Caco-2 (cell line): ENCODE data around the gene MACROD2. TPM values are rescaled to one million over a fixed set of nuclear protein-coding genes. Genes with fewer than 3 reads are reported as not detected.

Experiments
- BruUV-seq: library from RNA; stranded (reverse); fragments of 400-500 nt; replicated peaks from 2 replicates; lab custom pipeline; 2021; lab: Mats Ljungman, UMichigan
- CTCF ChIA-PET: fragments of 300-600 bp; sonication (Branson Sonifier 250); formaldehyde crosslinking; loops from one replicate; lab custom pipeline; 2022; ENCODE audit warnings: antibody characterized with exemption; lab: Charles Lee
- POLR2A ChIA-PET: fragments of 300-600 bp; sonication (Branson Sonifier 250); formaldehyde crosslinking; loops from one replicate; lab custom pipeline; 2022; ENCODE audit warnings: antibody characterized with exemption; lab: Charles Lee
- DNase-seq, 2 experiments: peaks; one replicate each; pipeline versions ENCODE4 v3.0.0 to v3.0.0-alpha.2; 2020 to 2022
- H3K27me3 ChIP-seq: replicated peaks from 2 replicates; pipeline ENCODE4 v1.6.0; 2011; ENCODE audit warnings: low read length; ENCODE audit not compliant: control insufficient read depth, insufficient read depth
- H3K36me3 ChIP-seq: 2 replicates; pipeline ENCODE4 v1.5.1; 2011; ENCODE audit warnings: low read length; ENCODE audit not compliant: control insufficient read depth, insufficient read depth
- H3K4me1 ChIP-seq: fragments of 250-450 bp; sonication (Bioruptor Pico); 2 replicates; pipeline ENCODE4 v1.5.1; 2020; ENCODE audit warnings: mild to moderate bottlenecking
- H3K4me3 ChIP-seq: 2 replicates; pipeline ENCODE4 v1.5.1; 2011; ENCODE audit warnings: low read depth, mild to moderate bottlenecking, control low read depth, low read length
- H3K9me3 ChIP-seq: fragments of 250-450 bp; sonication (Bioruptor Pico); 2 replicates; pipeline ENCODE4 v1.5.1; 2020; ENCODE audit warnings: mild to moderate bottlenecking, moderate library complexity
- H3K27ac Mint-ChIP-seq: one replicate; pipeline ENCODE4 v1.8.0; 2022; ENCODE audit warnings: mixed read lengths; ENCODE audit not compliant: unreplicated experiment
- H3K27me3 Mint-ChIP-seq: one replicate; pipeline ENCODE4 v1.8.0; 2022; ENCODE audit warnings: mixed read lengths; ENCODE audit not compliant: insufficient read depth, unreplicated experiment
- H3K36me3 Mint-ChIP-seq: one replicate; pipeline ENCODE4 v1.8.0; 2022; ENCODE audit warnings: mild to moderate bottlenecking, mixed read lengths; ENCODE audit not compliant: insufficient read depth, unreplicated experiment
- H3K4me1 Mint-ChIP-seq: one replicate; pipeline ENCODE4 v1.8.0; 2022; ENCODE audit warnings: low read depth, mixed read lengths; ENCODE audit not compliant: unreplicated experiment
- H3K4me3 Mint-ChIP-seq: one replicate; pipeline ENCODE4 v1.8.0; 2022; ENCODE audit warnings: mild to moderate bottlenecking, moderate library complexity, mixed read lengths; ENCODE audit not compliant: unreplicated experiment
- H3K9me3 Mint-ChIP-seq: one replicate; pipeline ENCODE4 v1.8.0; 2022; ENCODE audit warnings: mixed read lengths; ENCODE audit not compliant: unreplicated experiment
- intact Hi-C: fragments of 100-400 bp; cut with micrococcal nuclease; formaldehyde crosslinking; loops from one replicate; pipeline ENCODE4 v1.10.0; 2022; ENCODE audit not compliant: unreplicated experiment
- total RNA-seq: library from RNA; stranded (reverse); gene quantifications from 2 replicates; pipeline ENCODE4 v1.2.3, GENCODE V29; 2022
- TF ChIP-seq, protein P1 (sequence below), 2 experiments: fragments of 200-600 bp in 1 of 2; IDR thresholded peaks; 1 replicate in 1 of 2; 2 replicates in 1 of 2; pipeline versions ENCODE4 v1.5.1 to v1.8.0; 2011 to 2022; ENCODE audit warnings: antibody characterized with exemption in 1 of 2, control low read depth in 1 of 2, inconsistent platforms in 1 of 2, low read depth in 1 of 2, low read length in 1 of 2, mild to moderate bottlenecking in 1 of 2, moderate library complexity in 1 of 2; ENCODE audit not compliant: insufficient read depth in 1 of 2, severe bottlenecking in 1 of 2, unreplicated experiment in 1 of 2

The MACROD2 gene
- total RNA-seq, 1 experiment from 2014 or later: 6.4 TPM

- no peaks in the 10 kb centered on the region for H3K36me3 Mint-ChIP-seq
- H3K27ac Mint-ChIP-seq: no peak overlapping the region
- intact Hi-C loops: no loop called here
- Histone ChIP-seq H3K27me3 (no peaks in the 10 kb centered on the region), H3K4me1 (no peaks in the 10 kb centered on the region), H3K36me3 (no peaks in the 10 kb centered on the region), H3K4me3 (no peak overlapping the region), H3K9me3 (no peaks in the 10 kb centered on the region)
- TF ChIP-seq, protein P1, sequence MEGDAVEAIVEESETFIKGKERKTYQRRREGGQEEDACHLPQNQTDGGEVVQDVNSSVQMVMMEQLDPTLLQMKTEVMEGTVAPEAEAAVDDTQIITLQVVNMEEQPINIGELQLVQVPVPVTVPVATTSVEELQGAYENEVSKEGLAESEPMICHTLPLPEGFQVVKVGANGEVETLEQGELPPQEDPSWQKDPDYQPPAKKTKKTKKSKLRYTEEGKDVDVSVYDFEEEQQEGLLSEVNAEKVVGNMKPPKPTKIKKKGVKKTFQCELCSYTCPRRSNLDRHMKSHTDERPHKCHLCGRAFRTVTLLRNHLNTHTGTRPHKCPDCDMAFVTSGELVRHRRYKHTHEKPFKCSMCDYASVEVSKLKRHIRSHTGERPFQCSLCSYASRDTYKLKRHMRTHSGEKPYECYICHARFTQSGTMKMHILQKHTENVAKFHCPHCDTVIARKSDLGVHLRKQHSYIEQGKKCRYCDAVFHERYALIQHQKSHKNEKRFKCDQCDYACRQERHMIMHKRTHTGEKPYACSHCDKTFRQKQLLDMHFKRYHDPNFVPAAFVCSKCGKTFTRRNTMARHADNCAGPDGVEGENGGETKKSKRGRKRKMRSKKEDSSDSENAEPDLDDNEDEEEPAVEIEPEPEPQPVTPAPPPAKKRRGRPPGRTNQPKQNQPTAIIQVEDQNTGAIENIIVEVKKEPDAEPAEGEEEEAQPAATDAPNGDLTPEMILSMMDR (IDR thresholded peaks at IDR 0.05; ENCODE audit: insufficient read depth in 1 of 2, low read depth in 1 of 2, low read length in 1 of 2, severe bottlenecking in 1 of 2, unreplicated experiment in 1 of 2): no peak
- H3K4me3 Mint-ChIP-seq: no peak overlapping the region
- H3K9me3 Mint-ChIP-seq: peaks cover 3% of the 10 kb centered on the region
- no peaks in the 10 kb centered on the region for H3K27me3 Mint-ChIP-seq
- ChIA-PET POLR2A (no interaction called here), CTCF (no interaction called here)
- no TSS peak for BruUV-seq
- DNase-seq: no peak
- H3K4me1 Mint-ChIP-seq: no peaks in the 10 kb centered on the region
These were observed 1996.0 kb downstream of the MACROD2 start for GRCh38 chr20:15991279-15991678.

DNA sequence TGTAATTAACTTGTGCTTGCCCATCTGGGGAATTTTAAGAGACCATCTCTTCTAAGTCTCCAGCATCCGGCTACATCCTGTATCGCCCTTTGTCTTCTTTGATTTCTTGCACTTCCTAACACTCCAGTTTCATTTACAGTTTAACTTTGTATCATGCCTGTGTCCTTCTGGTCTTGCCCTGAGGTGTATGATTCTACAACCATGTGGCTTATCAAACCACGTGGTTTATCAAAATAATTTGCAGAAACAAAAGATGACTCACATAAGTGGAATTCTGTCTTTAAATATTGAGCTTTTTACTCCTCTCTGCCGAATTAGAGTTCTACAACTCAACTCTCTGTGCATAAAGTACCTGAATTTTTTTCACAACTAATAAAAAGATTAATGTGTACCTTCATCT lies 1997.2 kb downstream of the MACROD2 start:
- ChIA-PET CTCF (no interaction called here), POLR2A (no interaction called here)
- H3K4me3 Mint-ChIP-seq: no peak overlapping the region
- H3K4me1 ChIP-seq: no peaks in the 10 kb centered on the region
- H3K36me3 Mint-ChIP-seq: no peaks in the 10 kb centered on the region
- no TSS peak for BruUV-seq
- peaks cover 8% of the 10 kb centered on the region for H3K9me3 ChIP-seq
- intact Hi-C loops: no loop called here
- H3K27me3 Mint-ChIP-seq: no peaks in the 10 kb centered on the region
- H3K9me3 Mint-ChIP-seq: peaks cover 16% of the 10 kb centered on the region
- no peaks in the 10 kb centered on the region for H3K4me1 Mint-ChIP-seq
- no peak for DNase-seq
- H3K4me3 ChIP-seq: no peak overlapping the region
- TF ChIP-seq, protein P1 (IDR thresholded peaks at IDR 0.05; ENCODE audit: insufficient read depth in 1 of 2, low read depth in 1 of 2, low read length in 1 of 2, severe bottlenecking in 1 of 2, unreplicated experiment in 1 of 2): no peak
- no peak overlapping the region for H3K27ac Mint-ChIP-seq
- H3K36me3 ChIP-seq: no peaks in the 10 kb centered on the region
- no peaks in the 10 kb centered on the region for H3K27me3 ChIP-seq

DNA sequence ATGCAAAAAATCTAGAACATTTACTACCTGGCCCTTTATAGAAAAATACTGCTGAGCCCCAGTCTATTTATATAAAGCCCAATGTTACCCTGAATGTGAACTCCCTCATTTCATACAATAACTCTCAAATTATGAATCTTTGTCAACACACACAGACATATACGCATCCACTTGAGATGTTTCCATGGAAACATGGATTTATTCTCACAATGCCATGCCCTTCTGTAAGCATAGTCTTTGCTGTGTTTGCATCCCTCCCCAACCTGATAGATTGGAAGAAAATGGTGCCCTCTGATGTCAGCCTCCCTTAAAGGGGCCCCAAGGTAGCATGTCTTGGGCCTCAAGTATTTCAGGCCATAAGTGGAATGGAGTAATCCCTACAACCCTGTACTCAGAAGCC lies 2004.8 kb downstream of the MACROD2 start:
- peaks cover 24% of the 10 kb centered on the region for H3K9me3 Mint-ChIP-seq
- DNase-seq: no peak
- H3K27me3 Mint-ChIP-seq: no peaks in the 10 kb centered on the region
- POLR2A ChIA-PET: no interaction called here
- intact Hi-C loops: no loop called here
- Histone ChIP-seq H3K4me3 (no peak overlapping the region), H3K27me3 (no peaks in the 10 kb centered on the region), H3K4me1 (no peaks in the 10 kb centered on the region), H3K36me3 (no peaks in the 10 kb centered on the region), H3K9me3 (peaks cover 14% of the 10 kb centered on the region)
- no peak overlapping the region for H3K4me3 Mint-ChIP-seq
- peaks cover 7% of the 10 kb centered on the region for H3K4me1 Mint-ChIP-seq
- no TSS peak for BruUV-seq
- CTCF ChIA-PET: no interaction called here
- TF ChIP-seq, protein P1 (IDR thresholded peaks at IDR 0.05; ENCODE audit: insufficient read depth in 1 of 2, low read depth in 1 of 2, low read length in 1 of 2, severe bottlenecking in 1 of 2, unreplicated experiment in 1 of 2): no peak
- no peaks in the 10 kb centered on the region for H3K36me3 Mint-ChIP-seq
- no peak overlapping the region for H3K27ac Mint-ChIP-seq
